ENCODE data around the gene SMARCA4. TPM values are rescaled to one million over a fixed set of nuclear protein-coding genes. Genes with fewer than 3 reads are reported as not detected.

Gene SMARCA4
- total and polyA plus RNA-seq, 2 donors from 2014 or later = 59.8 to 124 TPM

DNA sequence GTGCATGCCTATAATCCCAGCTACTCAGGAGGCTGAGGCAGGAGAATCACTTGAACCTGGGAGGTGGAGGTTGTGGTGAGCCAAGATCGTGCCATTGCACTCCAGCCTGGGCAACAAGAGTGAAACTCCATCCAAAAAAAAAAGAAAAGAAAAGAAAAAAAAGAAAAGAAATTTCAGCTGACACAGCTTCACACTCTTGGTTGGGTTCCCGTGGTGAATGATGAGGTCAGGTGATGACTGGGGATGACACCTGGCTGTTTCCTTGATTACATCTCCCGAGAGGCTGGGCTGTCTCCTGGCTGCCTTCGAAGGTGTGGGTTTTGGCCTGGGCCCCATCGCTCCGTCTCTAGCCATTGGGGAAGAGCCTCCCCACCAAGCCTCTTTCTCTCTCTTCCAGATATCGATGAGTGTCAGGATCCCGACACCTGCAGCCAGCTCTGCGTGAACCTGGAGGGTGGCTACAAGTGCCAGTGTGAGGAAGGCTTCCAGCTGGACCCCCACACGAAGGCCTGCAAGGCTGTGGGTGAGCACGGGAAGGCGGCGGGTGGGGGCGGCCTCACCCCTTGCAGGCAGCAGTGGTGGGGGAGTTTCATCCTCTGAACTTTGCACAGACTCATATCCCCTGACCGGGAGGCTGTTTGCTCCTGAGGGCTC is 150.4 kb downstream of the SMARCA4 start:
- FAIRE-seq (no peak), DNase-seq (no peak)
- Histone ChIP-seq H3K9me3 (ENCODE audit: control insufficient read depth in 2 of 3, insufficient read depth in 1 of 3, low read length in 3 of 3) (no peaks in the 10 kb centered on the region), H3K36me3 (ENCODE audit: control insufficient read depth in 2 of 3, insufficient read depth in 3 of 3, low read length in 3 of 3) (peaks cover 2 to 24% (median 7%) of the 10 kb centered on the region in 3 donors), H3K27me3 (ENCODE audit: control insufficient read depth, insufficient read depth, low read length) (no peaks in the 10 kb centered on the region), H3K9ac (ENCODE audit: low read length in 3 of 3) (no peak overlapping the region), H3K27ac (ENCODE audit: low read depth in 2 of 2, low read length in 2 of 2) (no peak overlapping the region), H3K4me3 (ENCODE audit: low read length in 3 of 3) (no peak overlapping the region), H3K4me1 (ENCODE audit: control insufficient read depth in 2 of 3, insufficient read depth in 2 of 3, low read depth in 1 of 3, low read length in 3 of 3) (no peaks in the 10 kb centered on the region)
- TF ChIP-seq CTCF (IDR thresholded peaks at IDR 0.05; ENCODE audit: borderline replicate concordance, extremely low read depth, insufficient read depth) = no peak
- intact Hi-C loops (cut with DNase I) = no loop called here

DNA sequence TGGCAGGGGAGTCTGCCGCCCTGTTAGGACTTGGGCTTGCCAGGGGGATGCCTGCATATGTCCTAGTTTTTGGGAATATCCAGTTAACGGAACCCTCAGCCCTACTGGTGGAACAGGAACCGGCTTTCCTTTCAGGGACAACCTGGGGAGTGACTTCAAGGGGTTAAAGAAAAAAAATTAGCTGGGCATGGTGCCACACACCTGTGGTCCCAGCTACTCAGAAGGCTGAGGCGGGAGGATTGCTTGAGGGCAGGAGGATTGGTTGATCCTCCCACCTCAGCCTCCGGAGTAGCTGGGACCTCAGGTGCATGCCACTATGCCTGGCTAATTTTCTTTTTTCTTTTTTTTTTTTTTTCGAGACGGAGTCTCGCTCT is 150.9 kb downstream of the SMARCA4 start:
- no peaks in the 10 kb centered on the region for H3K4me1 ChIP-seq (ENCODE audit: control insufficient read depth in 2 of 3, insufficient read depth in 2 of 3, low read depth in 1 of 3, low read length in 3 of 3)
- no peak overlapping the region for H3K27ac ChIP-seq (ENCODE audit: low read depth in 2 of 2, low read length in 2 of 2)
- DNase-seq (no peak), FAIRE-seq (no peak)
- H3K9ac ChIP-seq (ENCODE audit: low read length in 3 of 3) = no peak overlapping the region
- no peak for TF ChIP-seq CTCF (IDR thresholded peaks at IDR 0.05; ENCODE audit: borderline replicate concordance, extremely low read depth, insufficient read depth)
- no peaks in the 10 kb centered on the region for H3K9me3 ChIP-seq (ENCODE audit: control insufficient read depth in 2 of 3, insufficient read depth in 1 of 3, low read length in 3 of 3)
- intact Hi-C loops (cut with DNase I) = no loop called here
- H3K27me3 ChIP-seq (ENCODE audit: control insufficient read depth, insufficient read depth, low read length) = no peaks in the 10 kb centered on the region
- peaks cover 2 to 25% (median 7%) of the 10 kb centered on the region in 3 donors for H3K36me3 ChIP-seq (ENCODE audit: control insufficient read depth in 2 of 3, insufficient read depth in 3 of 3, low read length in 3 of 3)
- H3K4me3 ChIP-seq (ENCODE audit: low read length in 3 of 3) = no peak overlapping the region

Other genes starting within 250 kb of the SMARCA4 start
- 226 TPM for gene DNM2, start 243.0 kb upstream of the SMARCA4 start, total RNA-seq
- gene DNM2, start 243.0 kb upstream of the SMARCA4 start, polyA plus RNA-seq (ENCODE audit: insufficient read depth, low read depth, low replicate concordance) = 79.0 TPM
- gene TMED1, start 124.8 kb upstream of the SMARCA4 start, total RNA-seq = 36.0 TPM
- gene TMED1, start 124.8 kb upstream of the SMARCA4 start, polyA plus RNA-seq (ENCODE audit: insufficient read depth, low read depth, low replicate concordance) = 60.6 TPM
- gene C19orf38, start 112.6 kb upstream of the SMARCA4 start, total RNA-seq = 3.3 TPM
- 2.4 TPM for gene C19orf38, start 112.6 kb upstream of the SMARCA4 start, polyA plus RNA-seq (ENCODE audit: insufficient read depth, low read depth, low replicate concordance)
- 41.2 TPM for gene CARM1, start 89.5 kb upstream of the SMARCA4 start, total RNA-seq
- 21.9 TPM for gene CARM1, start 89.5 kb upstream of the SMARCA4 start, polyA plus RNA-seq (ENCODE audit: insufficient read depth, low read depth, low replicate concordance)
- 64.7 TPM for gene YIPF2, start 32.4 kb upstream of the SMARCA4 start, total RNA-seq
- 70.3 TPM for gene YIPF2, start 32.4 kb upstream of the SMARCA4 start, polyA plus RNA-seq (ENCODE audit: insufficient read depth, low read depth, low replicate concordance)
- gene TIMM29, start 32.2 kb upstream of the SMARCA4 start, total RNA-seq = 21.7 TPM
- 16.8 TPM for gene TIMM29, start 32.2 kb upstream of the SMARCA4 start, polyA plus RNA-seq (ENCODE audit: insufficient read depth, low read depth, low replicate concordance)
- gene LDLR, start 128.4 kb downstream of the SMARCA4 start, total RNA-seq = 42.4 TPM
- gene LDLR, start 128.4 kb downstream of the SMARCA4 start, polyA plus RNA-seq (ENCODE audit: insufficient read depth, low read depth, low replicate concordance) = 17.6 TPM
- gene SPC24, start 194.8 kb downstream of the SMARCA4 start, total RNA-seq = 1.7 TPM
- gene SPC24, start 194.8 kb downstream of the SMARCA4 start, polyA plus RNA-seq (ENCODE audit: insufficient read depth, low read depth, low replicate concordance) = 0.65 TPM
- gene KANK2, start 236.5 kb downstream of the SMARCA4 start, total RNA-seq = 119 TPM
- gene KANK2, start 236.5 kb downstream of the SMARCA4 start, polyA plus RNA-seq (ENCODE audit: insufficient read depth, low read depth, low replicate concordance) = 37.5 TPM

Measured in kidney (tissue), 14 donors.